DMS153 (cell line): ENCODE results near the gene APOB.

Experiments
- DNase-seq: peaks from one replicate; lab custom pipeline; 2025; lab: John Stamatoyannopoulos, UW

Gene APOB

DNA sequence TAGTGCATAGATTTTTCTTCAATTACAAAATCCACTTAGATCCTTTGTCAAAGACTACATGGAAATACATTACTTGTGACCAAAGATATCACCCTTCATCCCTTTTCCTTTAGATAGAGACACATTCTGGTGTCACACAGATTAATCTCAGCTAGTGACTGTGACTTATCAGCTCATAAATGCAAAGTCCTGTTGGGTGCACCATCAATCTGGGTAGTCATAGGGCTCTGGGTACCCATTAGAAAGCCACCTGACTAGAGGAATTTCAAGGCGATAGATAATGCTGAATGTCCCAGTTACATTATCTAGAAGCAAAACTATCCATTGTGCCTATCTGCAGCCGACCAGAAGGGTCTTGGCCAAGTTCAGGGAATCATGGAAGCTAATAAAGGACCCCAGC lies 2.6 kb upstream of the APOB start:
- DNase-seq, result no peak

DNA sequence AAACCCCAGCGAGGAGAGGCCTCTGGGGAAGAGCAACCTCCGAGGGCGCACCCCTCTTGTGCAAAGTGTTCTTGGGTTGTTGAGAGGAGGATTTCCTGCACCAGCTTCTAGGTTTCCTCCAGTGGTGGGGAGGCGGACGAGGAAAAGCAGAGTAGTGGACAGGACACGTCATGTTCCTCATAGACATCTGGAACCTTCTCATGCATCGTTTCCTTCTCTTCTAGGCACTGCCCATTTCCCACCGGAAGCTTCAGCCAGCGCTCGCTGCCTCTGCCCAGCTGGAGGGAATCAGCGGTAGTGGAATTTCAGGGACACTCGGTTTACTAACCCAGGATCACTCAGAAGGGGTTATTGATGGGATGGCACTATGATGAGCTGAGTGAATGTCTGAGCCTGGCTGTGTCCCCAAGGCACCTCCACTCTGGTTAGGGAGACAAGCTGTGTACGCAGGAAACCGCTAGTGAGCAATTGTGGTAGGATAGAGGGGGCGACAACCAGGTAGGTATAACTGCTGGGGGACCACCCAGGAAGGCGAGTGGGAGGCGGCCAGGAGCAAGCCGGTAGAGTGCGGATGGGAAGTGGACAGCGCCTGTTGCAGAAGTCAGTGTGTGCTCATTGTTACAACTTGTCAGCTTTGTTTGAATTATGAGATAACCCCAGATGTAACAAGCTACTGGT lies 960 bp upstream of the APOB start:
- no peak for DNase-seq

DNA sequence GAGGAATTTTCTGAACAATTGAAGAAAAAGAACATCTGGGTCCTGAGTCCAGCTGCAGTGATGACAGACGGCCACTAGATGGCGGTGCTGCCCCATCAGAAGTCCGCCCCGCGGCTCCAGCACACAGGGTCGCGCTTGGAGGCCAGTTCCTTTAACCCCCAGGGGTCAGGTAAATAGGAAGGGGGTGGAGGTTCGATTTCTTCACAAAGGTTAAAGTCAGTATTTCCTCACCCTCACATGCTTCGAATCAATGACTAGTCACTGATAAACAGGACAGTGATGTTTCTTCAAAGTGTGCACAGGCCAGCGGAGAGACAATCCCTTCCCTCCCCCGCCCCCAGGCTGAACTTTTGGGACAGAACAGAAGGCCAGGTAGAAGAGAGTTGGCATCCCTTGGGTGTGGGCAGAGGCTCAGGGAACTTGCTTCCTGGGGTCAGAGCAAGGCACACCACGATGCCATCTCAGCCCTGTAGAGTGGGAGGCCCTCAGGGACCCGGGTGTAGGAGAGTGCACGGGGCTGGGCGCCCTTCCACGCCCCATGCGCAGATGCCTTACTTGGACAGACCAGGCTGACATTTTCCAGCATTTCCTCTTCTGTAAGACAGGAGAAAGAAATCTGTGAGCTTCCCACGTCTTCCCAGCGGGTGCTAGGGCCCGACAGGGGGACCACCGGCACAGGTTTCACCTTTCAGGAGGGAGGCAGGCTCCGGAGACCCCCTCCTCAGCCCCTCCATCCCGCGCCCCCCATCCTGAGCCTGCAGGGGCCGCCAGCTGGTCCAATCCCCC lies 722 bp downstream of the APOB start:
- DNase-seq, result no peak

DNA sequence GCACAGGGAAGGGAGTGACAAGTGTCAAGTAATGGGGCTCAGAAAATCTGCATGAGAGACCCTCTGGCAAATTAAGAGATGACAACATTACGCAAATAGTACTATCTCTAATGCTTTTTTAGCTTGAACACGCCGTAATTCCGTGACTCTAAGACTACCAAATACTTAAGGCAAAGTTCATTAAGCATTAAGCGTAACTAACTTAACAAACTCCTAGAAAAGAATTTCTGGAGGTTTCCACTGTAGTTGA lies 1.2 kb downstream of the APOB start:
- no peak for DNase-seq

- DNase-seq, result no peak
Measured at GRCh38 chr2:21041943-21042707, 1.7 kb downstream of the APOB start.

DNA sequence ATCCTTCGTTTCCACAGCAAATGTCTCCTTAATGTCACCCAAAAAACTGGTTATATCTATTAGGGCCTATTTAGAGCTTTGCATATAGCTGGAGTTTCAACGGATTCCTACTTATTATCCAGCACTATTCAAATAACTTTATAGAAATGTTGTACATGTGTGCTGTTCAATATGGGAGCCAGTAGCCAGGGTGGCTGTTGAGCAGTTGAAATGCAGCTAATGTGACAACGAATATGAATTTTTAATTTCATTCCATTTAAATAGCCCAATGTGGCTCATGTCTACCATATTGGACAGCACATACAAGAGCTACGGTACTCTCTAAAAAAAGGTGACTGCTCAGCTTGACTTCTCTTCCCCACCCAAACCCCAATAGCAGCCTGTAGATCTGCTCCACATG lies 2.4 kb downstream of the APOB start:
- DNase-seq, result no peak

DNA sequence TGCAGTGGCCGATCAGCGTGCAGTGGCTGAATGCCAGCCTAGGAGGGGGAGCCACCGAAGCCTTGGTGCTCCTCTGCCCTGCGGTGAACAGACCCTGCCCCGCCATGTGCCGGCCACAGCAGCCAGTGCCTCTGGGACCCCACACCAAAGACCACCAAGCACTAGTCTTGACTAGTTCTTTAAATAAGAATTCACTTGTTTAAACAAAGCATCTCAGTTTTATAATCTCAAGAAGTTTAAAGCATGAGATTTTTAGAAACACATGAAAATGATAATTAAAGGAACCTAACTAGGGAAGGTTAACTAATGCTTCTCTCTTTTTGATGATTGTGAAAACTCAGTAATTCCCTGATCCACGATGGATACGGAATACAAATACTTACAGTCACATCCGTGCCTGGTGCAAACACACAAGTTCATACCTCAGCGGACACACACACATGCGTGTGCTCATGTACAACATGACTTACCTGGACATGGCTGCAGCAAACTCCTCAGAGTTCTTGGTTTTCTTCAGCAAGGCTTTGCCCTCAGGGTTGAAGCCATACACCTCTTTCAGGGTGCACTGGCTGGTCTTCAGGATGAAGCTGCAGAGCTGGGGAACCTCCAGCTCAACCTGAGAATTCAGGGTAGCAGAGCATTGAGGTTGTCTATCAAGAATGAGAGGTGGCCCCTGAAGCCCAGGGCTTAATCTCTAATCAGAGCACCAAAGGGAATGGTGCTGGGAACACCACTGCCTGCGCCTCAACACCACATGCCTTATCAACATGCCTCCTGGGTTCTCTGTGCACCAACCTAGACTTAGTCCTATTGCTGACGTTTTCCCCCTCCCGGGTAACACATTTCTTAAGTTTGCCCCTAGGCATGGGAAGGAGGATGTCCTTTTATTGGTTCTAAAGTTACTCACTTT lies 3.1 kb downstream of the APOB start:
- DNase-seq, result no peak

GRCh38 chr2:21039979-21040467 lies 3.9 kb downstream of the APOB start:
- DNase-seq, result no peak

DNA sequence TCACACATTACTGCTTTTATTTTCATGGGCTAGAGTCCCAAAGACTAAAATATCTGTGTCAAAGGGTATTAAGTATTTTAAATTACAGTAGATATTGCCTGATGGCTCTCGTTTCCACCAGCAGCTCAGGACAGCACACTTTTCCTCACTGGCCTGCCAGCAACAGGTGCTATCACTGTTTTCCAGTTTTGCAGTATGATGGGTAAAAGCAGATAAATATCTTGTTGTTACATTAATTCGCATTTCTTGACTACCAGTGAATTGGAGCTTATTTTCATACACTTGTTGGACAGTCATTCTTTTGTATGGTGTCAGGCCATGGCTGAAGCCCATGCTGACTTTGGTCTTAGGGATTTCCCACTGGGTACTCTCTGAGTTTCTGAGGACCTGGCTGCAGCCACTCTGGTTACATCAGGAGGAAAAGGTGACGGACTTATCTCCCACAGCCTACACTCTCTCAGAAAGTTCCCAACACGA lies 4.8 kb downstream of the APOB start:
- no peak for DNase-seq

DNA sequence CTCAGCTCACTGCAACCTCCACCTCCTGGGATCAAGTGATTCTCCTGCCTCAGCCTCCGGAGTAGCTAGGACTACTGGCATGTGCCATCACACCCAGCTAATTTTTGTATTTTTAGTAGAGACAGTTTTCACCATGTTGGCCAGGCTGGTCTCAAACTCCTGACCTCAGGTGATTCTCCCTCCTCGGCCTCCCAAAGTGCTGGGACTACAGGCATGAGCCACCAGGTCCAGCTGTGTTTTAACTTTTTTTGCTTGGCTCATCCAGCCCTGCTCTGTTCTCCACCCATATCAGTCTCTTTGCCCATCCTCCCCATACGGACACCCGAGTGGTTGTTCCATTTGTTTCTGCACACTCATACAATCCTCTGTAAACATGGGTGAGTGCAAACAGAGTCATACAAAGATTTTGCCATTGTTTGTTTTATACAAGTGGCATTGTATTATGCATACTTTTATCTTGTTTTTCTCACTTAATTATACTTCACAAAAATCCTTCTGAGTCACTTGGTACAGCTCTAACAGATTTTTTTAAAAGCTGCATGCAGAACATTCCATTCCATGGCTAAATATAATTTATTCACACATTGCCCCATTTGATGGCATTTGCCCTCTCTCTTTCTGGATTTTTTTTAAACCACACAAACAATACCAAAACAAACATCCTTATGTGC lies 5.3 kb downstream of the APOB start:
- no peak for DNase-seq

GRCh38 chr2:21037671-21038108 lies 6.2 kb downstream of the APOB start:
- DNase-seq, result no peak

- no peak for DNase-seq
Measured at GRCh38 chr2:21036708-21037670, 6.9 kb downstream of the APOB start.

GRCh38 chr2:21035974-21036707 lies 7.7 kb downstream of the APOB start:
- DNase-seq, result no peak

DNA sequence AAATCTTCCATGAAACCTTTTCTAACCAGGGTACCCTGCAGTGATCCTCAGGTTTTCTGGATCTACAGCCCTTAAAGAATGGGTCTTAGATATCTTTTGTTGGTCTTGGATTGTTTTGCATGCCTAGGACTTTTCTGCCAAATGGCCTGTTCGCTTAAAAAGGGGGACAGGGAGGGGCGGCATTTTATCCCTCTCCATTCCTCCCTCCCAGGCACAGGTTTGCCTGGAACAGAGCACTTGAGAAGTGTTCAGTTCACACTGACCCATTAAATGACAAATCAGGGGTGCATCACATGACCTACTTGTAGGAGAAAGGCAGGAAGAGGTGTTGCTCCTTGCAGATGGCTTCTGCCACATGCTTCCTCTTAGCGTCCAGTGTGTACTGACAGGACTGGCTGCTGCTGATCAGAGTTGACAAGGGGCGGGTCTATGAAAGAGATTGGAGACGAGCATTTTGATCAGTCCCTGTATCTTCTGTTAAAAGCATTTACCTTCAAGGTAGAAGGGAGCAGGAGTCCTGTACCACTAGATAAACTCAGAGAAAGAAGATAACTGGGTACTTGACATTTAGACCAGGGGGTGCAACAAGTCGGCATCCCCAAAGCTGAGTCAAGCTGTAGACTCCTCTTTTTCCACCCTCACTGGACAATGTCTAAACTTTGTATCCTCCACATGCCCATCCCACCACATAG lies 8.4 kb downstream of the APOB start:
- no peak for DNase-seq

DNA sequence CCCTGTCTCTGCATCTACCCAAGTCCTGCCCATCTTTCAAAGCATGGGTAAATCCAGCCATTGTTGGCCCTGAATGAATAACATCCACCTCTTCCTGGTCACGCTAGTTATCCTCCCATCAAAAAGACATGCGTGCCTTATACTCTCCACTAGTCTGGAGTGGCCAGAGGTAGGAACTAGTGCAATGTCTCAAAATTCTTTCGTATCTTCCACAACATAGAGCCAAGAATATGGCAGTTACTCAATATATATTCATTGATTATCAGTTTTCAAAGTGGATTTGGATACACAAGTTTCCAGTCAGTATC lies 8.9 kb downstream of the APOB start:
- no peak for DNase-seq

DNA sequence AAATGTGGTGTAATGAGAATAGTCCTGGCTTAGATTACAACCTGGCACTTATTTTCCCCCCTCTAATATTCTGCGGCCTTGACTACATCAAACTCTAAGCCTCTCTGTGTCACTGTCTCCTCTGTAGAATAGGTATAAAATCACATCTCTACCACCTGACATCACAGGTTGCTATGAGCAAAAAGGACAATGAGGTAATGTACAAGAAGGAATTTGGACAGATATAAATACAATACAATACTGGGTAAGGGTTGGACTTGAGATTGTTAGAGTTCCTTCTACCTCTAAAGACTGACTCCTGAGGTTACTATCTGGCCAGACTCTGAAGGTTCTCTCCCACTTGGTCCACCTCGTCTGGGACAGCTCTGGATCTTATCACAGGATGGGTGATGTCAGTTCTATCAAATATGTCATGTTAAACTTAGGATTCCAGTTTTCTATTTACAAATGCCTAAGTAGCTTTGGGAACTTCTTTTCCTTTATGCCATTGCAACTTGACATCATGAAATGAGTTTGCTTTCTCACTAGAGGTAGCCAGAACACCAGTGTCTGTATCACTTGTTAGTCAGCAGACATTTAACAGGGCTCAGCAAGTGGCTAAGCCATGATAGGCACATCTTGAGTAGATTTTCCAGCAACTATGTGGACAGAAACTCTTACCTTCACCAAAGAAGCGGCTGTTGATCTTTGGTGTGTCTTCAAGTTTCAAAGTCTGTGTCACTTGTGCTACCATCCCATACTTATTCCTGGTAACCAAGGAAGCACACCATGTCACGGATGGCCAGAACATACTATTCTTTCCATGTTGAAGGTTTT lies 9.5 kb downstream of the APOB start:
- no peak for DNase-seq

GRCh38 chr2:21033237-21034155 lies 10.4 kb downstream of the APOB start:
- DNase-seq, result no peak
